ENCODE measurements around the gene DPF3.
"Not testable (repeated sequence)": the region's sequence is repeated elsewhere in the genome, so short reads cannot be mapped to it uniquely, and the experiment has no call there.

DPF3 gene

GRCh38 chr14:72753879-72754400, 140.0 kb downstream of the DPF3 start:
- TF ChIP-seq CTCF (conservative IDR thresholded peaks at IDR 0.05; ENCODE audit: low read depth, low read length), result no peak
- no peak overlapping the region for H3K4me3 ChIP-seq (ENCODE audit: low read length)
- DNase-seq (ENCODE audit: low read depth), result no peak

GRCh38 chr14:72753044-72753710, 140.7 kb downstream of the DPF3 start:
- TF ChIP-seq CTCF (conservative IDR thresholded peaks at IDR 0.05; ENCODE audit: low read depth, low read length), result no peak
- no peak for DNase-seq (ENCODE audit: low read depth)
- H3K4me3 ChIP-seq (ENCODE audit: low read length), result no peak overlapping the region

- no peak overlapping the region for H3K4me3 ChIP-seq (ENCODE audit: low read length)
- DNase-seq (ENCODE audit: low read depth), result no peak
- no peak for TF ChIP-seq CTCF (conservative IDR thresholded peaks at IDR 0.05; ENCODE audit: low read depth, low read length)
Observed at GRCh38 chr14:72752034-72752412, 141.9 kb downstream of the DPF3 start.

- no peak for TF ChIP-seq CTCF (conservative IDR thresholded peaks at IDR 0.05; ENCODE audit: low read depth, low read length)
- DNase-seq (ENCODE audit: low read depth), result no peak
Observed at GRCh38 chr14:72751276-72752033, 142.4 kb downstream of the DPF3 start.

GRCh38 chr14:72748921-72749320, 145.0 kb downstream of the DPF3 start:
- DNase-seq (ENCODE audit: low read depth); H3K4me3 ChIP-seq (ENCODE audit: low read length): not testable (repeated sequence)

More at GRCh38 chr14:72751276-72752033, 142.4 kb downstream of the DPF3 start:
- H3K4me3 ChIP-seq (ENCODE audit: low read length), result no peak overlapping the region

GRCh38 chr14:72747652-72748051, 146.2 kb downstream of the DPF3 start:
- no peak for DNase-seq (ENCODE audit: low read depth)
- no peak for TF ChIP-seq CTCF (conservative IDR thresholded peaks at IDR 0.05; ENCODE audit: low read depth, low read length)
- H3K4me3 ChIP-seq (ENCODE audit: low read length), result no peak overlapping the region

- no peak for DNase-seq (ENCODE audit: low read depth)
- H3K4me3 ChIP-seq (ENCODE audit: low read length), result no peak overlapping the region
- peak; percentile 15 for TF ChIP-seq CTCF (conservative IDR thresholded peaks at IDR 0.05; ENCODE audit: low read depth, low read length)
Observed at GRCh38 chr14:72745991-72746980, 147.6 kb downstream of the DPF3 start.
